Spinal cord (tissue), 10 donors: ENCODE data around the gene PML. TPM values are rescaled to one million over a fixed set of nuclear protein-coding genes. Genes with fewer than 3 reads are reported as not detected.
"Not testable (repeated sequence)": the region's sequence is repeated elsewhere in the genome, so short reads cannot be mapped to it uniquely, and the experiment has no call there.

Experiments
- DNase-seq, 6 donors: peaks; one replicate each; pipeline versions ENCODE4 v3.0.0 to v3.0.0-alpha.2; 2013 to 2015; ENCODE audit warnings: low spot score in 6 of 6, low read depth in 4 of 6
- H3K27ac ChIP-seq: one replicate; pipeline ENCODE4 v1.5.1; 2013; ENCODE audit warnings: low read depth, low read length, control low read depth
- H3K27me3 ChIP-seq: one replicate; pipeline ENCODE4 v1.6.1; 2013; ENCODE audit warnings: low read length; ENCODE audit not compliant: control insufficient read depth, insufficient read depth
- H3K36me3 ChIP-seq: one replicate; pipeline ENCODE4 v1.6.1; 2013; ENCODE audit warnings: low read length; ENCODE audit not compliant: control insufficient read depth, insufficient read depth
- H3K4me1 ChIP-seq: one replicate; pipeline ENCODE4 v1.6.1; 2013; ENCODE audit warnings: low read length; ENCODE audit not compliant: control insufficient read depth, insufficient read depth
- H3K4me3 ChIP-seq: one replicate; pipeline ENCODE4 v1.5.1; 2013; ENCODE audit warnings: low read depth, low read length, control low read depth
- H3K9me3 ChIP-seq: one replicate; pipeline ENCODE4 v1.6.1; 2013; ENCODE audit warnings: low read length; ENCODE audit not compliant: control insufficient read depth, insufficient read depth
- WGBS: methylation state at CpG from one replicate; pipeline ENCODE4 v1.1.5; 2013; ENCODE audit warnings: missing lambda C conversion rate; ENCODE audit not compliant: insufficient coverage; 5-methylcytosine and 5-hydroxymethylcytosine counted together
- polyA plus RNA-seq, 2 donors: library from polyadenylated mRNA; unstranded; fragments of 120-200 nt; gene quantifications; one replicate each; pipeline ENCODE4 v1.2.1, GENCODE V29; 2013; ENCODE audit not compliant: insufficient read length in 2 of 2
- total RNA-seq, 2 donors: library from RNA; depleted of rRNA in 1 of 2; stranded (reverse); fragments of 120-200 nt in 1 of 2; fragments of >200 nt in 1 of 2; gene quantifications; one replicate each; pipeline versions ENCODE4 v1.2.3 to v1.2.4, GENCODE V29; 2013 to 2014
- donor health status: healthy.

Gene PML
- total and polyA plus RNA-seq, 4 donors: 13.5 to 29.4 (median 20.0) TPM

GRCh38 chr15:74064183-74064582 lies 69.7 kb downstream of the PML start:
- not testable (repeated sequence) for DNase-seq, H3K27me3 ChIP-seq, H3K36me3 ChIP-seq, H3K9me3 ChIP-seq, H3K4me1 ChIP-seq, H3K27ac ChIP-seq, H3K4me3 ChIP-seq
- WGBS: 93% methylated on average over 3 of the region's 3 CpGs

DNA sequence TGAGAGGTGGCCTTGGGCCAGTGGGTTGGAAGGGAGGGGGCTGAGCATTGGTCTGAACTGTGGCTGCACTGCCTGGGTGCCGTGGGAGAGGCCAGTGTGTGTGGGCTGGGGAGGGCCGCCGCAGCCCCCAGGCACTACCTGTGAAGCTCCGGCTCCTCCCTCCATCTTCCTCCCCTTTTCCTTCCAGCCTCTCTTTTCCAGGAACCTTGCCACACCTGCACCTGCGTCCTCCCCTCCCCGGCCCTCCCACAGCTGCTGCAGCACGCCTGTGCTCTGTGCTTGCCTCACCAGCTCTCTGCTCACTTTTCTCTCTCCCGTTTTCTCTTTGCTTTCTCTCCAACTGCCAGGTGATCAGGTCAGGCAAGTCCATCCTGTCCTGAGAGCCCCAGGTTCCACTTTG lies 70.3 kb downstream of the PML start:
- H3K27me3 ChIP-seq, H3K36me3 ChIP-seq, H3K9me3 ChIP-seq, DNase-seq, H3K4me1 ChIP-seq, H3K4me3 ChIP-seq, H3K27ac ChIP-seq: not testable (repeated sequence)
- 83% methylated on average over 3 of the region's 8 CpGs for WGBS

- H3K4me1 ChIP-seq, H3K27ac ChIP-seq, H3K4me3 ChIP-seq, H3K36me3 ChIP-seq, DNase-seq, H3K27me3 ChIP-seq, H3K9me3 ChIP-seq: not testable (repeated sequence)
- WGBS: no CpG with 5 or more reads among the region's 13 CpGs
These were observed 71.3 kb downstream of the PML start for GRCh38 chr15:74065684-74066411.

DNA sequence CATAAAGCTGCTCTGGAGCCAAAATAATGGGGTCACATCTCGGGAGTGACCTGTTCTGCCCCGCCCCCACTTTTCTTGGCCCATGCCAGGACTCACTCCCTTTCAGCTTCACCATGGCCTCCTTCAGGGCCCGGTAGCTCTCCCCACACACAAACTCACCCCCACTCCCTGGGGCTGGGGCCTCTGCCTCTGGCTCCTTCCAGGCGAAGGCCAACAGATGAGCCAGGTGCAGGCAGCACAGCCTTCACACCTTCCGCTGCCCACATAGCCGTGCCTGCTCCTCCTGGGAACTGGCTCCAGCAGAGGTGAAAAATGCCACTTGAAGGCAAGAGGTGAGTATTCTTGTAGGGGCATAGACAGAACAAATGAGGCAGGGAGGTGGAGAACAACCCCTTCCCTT lies 77.1 kb downstream of the PML start:
- H3K36me3 ChIP-seq, H3K4me3 ChIP-seq, H3K27ac ChIP-seq, H3K9me3 ChIP-seq, DNase-seq, H3K4me1 ChIP-seq, H3K27me3 ChIP-seq: not testable (repeated sequence)
- WGBS: 80% methylated on average over 1 of the region's 6 CpGs

DNA sequence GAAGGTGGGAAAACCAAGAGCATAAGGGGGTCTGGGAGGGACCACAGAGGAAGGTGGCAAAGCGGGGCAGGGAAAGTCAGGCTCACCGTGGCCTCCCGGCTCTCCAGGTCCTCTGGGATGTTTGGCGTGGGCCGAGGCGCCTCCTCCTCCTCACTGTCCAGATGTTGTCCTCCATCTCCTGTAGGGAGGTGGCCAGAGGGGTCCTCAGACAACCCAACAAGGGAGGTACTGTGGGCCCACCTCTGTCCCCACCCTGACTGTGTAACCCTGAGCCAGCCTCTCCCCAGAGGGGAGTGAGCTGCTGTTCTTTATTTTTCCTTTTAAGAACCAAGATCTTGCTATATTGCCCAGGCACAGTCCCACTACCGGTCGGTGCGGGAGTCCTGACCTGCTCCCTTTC lies 77.6 kb downstream of the PML start:
- not testable (repeated sequence) for H3K36me3 ChIP-seq, H3K4me3 ChIP-seq, H3K9me3 ChIP-seq, H3K4me1 ChIP-seq, DNase-seq, H3K27me3 ChIP-seq, H3K27ac ChIP-seq
- WGBS: no CpG with 5 or more reads among the region's 9 CpGs

GRCh38 chr15:74072614-74073337 lies 78.3 kb downstream of the PML start:
- not testable (repeated sequence) for H3K9me3 ChIP-seq, H3K36me3 ChIP-seq, DNase-seq, H3K27ac ChIP-seq, H3K4me3 ChIP-seq, H3K4me1 ChIP-seq, H3K27me3 ChIP-seq
- WGBS: no CpG with 5 or more reads among the region's 16 CpGs

- not testable (repeated sequence) for H3K4me3 ChIP-seq, DNase-seq, H3K9me3 ChIP-seq, H3K27ac ChIP-seq, H3K4me1 ChIP-seq, H3K36me3 ChIP-seq, H3K27me3 ChIP-seq
- 79% methylated on average over 6 of the region's 9 CpGs for WGBS
These were observed 81.3 kb downstream of the PML start for GRCh38 chr15:74075781-74076180.

GRCh38 chr15:74082450-74082849 lies 87.9 kb downstream of the PML start, which contains the start of gene GOLGA6A:
GOLGA6A (minus strand) TSS chr15:74082550; CDS start chr15:74082509, 41 bp downstream.
- not testable (repeated sequence) for H3K9me3 ChIP-seq, DNase-seq, H3K27ac ChIP-seq, H3K4me1 ChIP-seq, H3K27me3 ChIP-seq, H3K36me3 ChIP-seq, H3K4me3 ChIP-seq
- no CpG with 5 or more reads among the region's 7 CpGs for WGBS

DNA sequence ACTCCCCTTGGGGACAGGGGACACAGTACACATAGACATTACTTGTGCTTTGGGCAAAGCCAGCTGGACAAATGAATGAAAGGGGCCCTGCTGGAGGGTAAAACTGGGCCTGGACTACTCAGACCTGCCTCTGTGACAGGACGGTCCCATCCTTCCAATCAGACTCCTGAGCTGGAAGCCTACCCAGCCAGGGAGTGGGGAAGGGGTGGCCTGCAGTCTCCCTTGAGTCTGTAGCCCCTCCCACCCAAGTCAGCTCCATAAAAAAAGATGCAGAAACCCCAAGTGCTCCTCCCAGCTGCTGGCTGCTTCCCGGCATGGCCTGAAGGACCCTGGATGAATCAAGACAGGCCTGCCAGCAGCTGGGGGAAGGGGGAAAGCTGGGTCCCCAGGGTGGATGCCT lies 100.1 kb downstream of the PML start:
- WGBS: no CpG with 5 or more reads among the region's 2 CpGs
- not testable (repeated sequence) for H3K4me1 ChIP-seq, H3K27me3 ChIP-seq, H3K36me3 ChIP-seq, H3K9me3 ChIP-seq, H3K4me3 ChIP-seq, H3K27ac ChIP-seq, DNase-seq

DNA sequence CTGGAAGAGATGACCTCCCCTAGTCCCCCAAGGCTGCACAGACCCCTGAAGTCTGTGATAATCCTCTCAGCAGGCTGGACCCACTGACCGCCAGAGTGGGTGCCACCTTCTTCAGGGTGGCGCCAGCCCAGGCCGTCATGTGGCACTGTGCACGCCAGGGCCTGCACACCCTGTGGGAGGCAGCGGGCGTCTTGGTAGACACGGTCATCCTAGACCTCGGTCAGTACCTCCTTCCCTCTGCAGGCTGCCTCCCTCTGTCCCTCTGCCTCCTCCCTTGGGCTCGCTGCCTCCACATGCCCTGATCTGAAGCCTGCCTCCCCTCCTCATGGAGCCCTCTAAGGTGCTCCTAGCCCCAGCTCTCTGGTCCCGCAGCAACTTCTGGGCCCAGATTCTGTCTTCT lies 101.1 kb downstream of the PML start:
- H3K36me3 ChIP-seq, H3K9me3 ChIP-seq, H3K27ac ChIP-seq, H3K4me1 ChIP-seq, DNase-seq, H3K27me3 ChIP-seq, H3K4me3 ChIP-seq: not testable (repeated sequence)
- WGBS: no CpG with 5 or more reads among the region's 10 CpGs
